NCI-H2029 treated with DMSO at 0.1 percent for 48 hours (cell line): Measurements from ENCODE around the gene SHISA5.
"Not testable (repeated sequence)": the region's sequence is repeated elsewhere in the genome, so short reads cannot be mapped to it uniquely, and the experiment has no call there.

Source experiments
- DNase-seq: peaks from one replicate; lab custom pipeline; 2025; lab: John Stamatoyannopoulos, UW

SHISA5 gene

DNA sequence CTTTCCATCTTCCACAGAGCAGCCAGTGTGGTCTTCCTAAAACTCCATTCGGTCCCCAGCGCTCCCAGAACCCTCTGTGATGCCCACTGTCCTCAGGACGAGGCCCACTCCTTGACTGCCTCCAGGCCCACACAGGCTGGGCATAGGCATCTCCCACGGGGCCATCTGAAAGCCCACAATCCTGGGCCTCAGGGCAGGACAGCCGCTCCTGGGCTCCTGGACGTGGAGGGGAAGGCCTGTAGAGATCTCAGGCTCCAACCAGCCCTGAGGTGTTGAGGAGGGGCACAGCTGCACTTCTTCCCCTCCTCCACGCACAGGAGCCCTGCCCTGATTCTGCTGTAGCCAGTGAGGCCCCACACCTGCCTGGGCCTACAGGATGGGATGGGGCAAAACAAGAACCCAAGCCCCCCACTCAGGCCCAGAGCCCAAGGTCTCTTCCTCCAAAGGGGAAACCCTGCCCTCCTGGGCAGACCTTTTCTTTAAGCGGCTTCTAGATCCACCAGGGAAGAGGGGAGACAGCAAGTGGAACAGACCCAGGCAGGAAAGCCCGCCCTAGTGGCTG lies 25.9 kb downstream of the SHISA5 start:
- no peak for DNase-seq

- DNase-seq = no peak
These were observed 27.4 kb downstream of the SHISA5 start for GRCh38 chr3:48476426-48477053.

- no peak for DNase-seq
These were observed 28.8 kb downstream of the SHISA5 start for GRCh38 chr3:48475188-48475587.

- DNase-seq = no peak
These were observed 29.4 kb downstream of the SHISA5 start for GRCh38 chr3:48474619-48475018.

DNA sequence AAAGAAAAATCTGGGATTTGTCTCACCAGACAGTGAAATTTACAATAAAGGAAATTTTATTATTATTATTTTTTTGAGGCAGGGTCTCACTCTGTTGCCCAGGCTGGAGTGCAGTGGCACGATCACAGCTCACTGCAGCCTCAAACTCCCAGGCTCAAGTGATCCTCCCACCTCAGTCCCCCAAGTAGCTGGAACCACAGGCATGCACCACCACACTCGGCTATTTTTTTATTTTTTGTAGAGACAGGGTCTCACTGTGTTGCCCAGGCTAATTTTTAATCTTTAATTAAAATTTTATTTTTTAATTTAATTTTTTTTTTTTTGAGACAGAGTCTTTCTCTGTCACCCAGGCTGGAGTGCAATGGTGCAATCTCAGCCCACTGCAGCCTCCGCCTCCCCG lies 29.9 kb downstream of the SHISA5 start:
- DNase-seq = not testable (repeated sequence)

GRCh38 chr3:48473617-48473952 lies 30.4 kb downstream of the SHISA5 start:
- no peak for DNase-seq

DNA sequence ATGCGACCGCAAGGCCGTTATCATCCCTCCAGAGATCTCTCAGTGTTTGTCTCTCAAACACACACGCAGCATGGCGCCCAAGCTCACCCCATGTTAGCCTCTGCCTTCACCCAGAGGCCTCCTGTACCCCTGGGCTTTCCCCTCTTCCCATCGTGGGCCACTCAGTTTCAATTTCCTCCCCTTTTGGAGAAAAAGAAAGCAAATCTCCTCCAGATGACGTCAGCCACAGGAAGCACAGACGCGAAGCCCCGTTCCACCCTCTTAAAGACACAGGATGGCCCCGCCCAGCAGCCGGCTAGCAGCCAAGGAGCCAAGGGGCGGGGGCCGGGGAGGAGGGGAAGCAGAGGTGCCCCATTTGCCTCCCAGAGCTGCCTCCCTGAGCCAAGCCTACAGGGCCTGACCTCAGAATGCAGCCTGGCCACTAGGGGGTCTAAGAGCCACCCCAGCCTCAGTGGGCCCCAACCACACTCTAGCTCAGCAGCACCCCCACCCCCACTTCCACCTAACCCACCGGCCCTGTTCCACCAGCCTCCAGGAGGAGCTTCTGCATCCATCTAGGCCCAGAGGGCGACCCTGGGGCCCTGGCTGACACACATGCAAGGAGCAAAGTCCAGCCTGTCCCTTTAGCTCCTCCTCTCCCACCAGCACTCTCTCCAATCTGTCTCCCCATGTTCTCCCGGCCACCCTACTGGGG lies 30.9 kb downstream of the SHISA5 start:
- peak; percentile 58 for DNase-seq

DNA sequence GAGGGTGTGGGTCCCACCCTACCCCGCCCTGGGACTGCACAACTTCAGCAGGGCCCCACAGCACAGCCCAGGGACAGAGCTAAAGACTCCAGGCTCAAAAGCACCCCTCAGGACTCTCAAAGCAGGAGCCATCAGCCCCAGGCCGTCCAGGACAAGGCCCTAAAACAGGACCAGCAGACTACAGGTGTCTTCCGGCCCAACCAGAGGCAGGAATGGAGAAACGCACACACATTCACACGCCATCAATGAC lies 31.4 kb downstream of the SHISA5 start:
- DNase-seq = no peak

GRCh38 chr3:48470286-48470685 lies 33.7 kb downstream of the SHISA5 start:
- DNase-seq = no peak

- no peak for DNase-seq
These were observed 34.7 kb downstream of the SHISA5 start for GRCh38 chr3:48469046-48469915.

DNA sequence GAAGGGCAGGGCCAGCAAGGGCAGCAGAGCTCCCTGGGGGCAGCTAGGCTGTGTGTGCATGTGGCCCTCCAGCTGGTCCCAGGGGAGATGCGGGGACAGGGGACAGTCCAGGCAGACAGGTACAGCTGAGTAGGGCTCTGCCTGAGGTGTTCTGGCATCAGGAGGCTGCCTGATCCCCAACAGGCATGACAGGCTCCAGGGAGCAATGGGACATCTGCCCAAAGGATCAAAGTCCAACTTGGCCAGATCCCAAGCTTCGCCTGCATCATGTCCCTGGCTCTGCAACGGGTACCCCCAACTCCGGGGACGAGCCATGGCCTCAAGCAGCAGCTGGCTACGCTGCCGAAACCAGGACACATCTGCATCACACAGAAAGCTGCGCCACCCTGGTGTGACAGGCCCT lies 35.6 kb downstream of the SHISA5 start:
- DNase-seq = no peak

DNA sequence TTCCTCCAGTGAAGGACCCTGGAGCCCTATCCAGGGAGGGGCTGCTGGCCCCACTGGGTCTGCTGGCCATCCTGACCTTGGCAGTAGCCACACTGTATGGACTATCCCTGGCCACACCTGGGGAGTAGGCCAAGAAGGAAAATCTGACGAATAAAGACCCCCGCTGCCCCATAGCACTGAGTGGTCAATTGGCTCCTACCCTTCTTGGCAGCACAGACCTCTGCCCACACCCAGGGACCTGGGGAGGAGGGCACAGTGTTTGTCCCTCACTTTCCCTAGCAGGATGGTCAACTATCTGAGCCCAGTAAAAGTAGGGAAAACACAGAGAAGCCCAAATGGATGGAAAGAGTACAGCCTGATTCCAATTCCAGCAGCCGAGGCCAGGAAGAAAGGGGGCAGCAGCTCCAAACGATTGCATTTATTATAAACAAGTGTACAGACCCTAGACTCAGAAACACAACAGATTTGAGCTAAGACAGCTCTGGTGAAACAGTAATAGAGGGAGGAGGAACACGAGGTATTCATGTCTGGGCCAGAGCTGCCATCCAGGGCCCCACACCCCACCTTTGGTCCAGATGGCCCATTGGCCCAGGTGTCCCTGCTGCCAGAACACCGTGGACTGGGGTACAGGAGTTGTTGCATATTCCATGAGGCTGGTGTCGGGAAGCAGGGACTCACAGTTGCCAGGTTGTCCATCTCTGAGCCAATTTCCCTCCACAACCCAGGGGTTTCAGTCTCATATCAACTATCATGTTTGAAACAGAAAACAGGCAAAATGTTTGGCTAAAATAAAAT lies 36.3 kb downstream of the SHISA5 start:
- DNase-seq = no peak

DNA sequence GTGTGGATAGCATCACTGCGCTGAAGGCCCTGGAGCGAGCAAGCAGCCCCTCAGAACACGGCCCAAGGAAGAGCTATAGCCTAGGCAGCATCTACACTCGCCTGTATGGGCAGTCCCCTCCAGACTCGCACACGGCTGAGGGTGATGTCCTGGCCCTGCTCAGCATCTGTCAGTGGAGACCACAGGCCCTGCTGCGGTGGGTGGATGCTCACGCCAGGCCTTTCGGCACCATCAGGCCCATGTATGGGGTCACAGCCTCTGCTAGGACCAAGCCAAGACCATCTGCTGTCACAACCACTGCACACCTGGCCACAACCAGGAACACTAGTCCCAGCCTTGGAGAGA lies 36.9 kb downstream of the SHISA5 start:
- DNase-seq = no peak

DNA sequence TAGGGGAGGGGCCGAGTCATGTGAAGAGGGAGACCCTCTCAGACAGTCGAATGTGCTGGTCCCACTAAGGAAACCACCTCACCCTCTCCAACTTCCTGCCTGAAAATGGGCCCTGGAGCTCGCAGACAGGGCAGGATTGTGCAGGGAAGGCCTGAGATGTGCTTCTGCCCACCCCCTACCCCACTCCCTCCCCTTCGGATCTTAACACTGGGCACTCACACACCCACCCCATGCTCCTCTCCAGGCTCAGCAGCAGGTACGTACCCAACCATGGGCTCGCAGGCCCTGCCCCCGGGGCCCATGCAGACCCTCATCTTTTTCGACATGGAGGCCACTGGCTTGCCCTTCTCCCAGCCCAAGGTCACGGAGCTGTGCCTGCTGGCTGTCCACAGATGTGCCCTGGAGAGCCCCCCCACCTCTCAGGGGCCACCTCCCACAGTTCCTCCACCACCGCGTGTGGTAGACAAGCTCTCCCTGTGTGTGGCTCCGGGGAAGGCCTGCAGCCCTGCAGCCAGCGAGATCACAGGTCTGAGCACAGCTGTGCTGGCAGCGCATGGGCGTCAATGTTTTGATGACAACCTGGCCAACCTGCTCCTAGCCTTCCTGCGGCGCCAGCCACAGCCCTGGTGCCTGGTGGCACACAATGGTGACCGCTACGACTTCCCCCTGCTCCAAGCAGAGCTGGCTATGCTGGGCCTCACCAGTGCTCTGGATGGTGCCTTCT lies 37.4 kb downstream of the SHISA5 start:
- DNase-seq = no peak

- peak; percentile 82 for DNase-seq
These were observed 38.2 kb downstream of the SHISA5 start for GRCh38 chr3:48465531-48466378.

GRCh38 chr3:48465237-48465530 lies 38.8 kb downstream of the SHISA5 start:
- DNase-seq = no peak

DNA sequence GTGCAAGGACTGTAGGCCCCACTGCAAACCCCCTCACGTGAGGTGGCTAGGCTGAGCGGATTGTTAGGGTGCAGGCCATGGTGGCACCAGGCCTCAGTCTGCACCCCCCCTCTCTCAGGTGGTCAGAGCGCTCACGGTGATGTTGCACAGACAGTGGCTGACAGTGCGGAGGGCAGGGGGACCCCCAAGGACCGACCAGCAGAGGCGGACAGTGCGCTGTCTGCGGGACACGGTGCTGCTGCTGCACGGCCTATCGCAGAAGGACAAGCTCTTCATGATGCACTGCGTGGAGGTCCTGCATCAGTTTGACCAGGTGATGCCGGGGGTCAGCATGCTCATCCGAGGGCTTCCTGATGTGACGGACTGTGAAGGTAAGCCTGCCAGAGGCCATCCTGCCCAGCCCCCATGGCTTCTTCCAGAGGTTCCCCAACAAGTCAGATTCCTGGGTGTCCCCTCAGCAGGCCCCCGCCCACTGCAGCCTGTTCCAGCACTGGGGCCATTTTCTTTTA lies 39.2 kb downstream of the SHISA5 start:
- DNase-seq = no peak

- DNase-seq = no peak
These were observed 40.3 kb downstream of the SHISA5 start for GRCh38 chr3:48463703-48464102.

DNA sequence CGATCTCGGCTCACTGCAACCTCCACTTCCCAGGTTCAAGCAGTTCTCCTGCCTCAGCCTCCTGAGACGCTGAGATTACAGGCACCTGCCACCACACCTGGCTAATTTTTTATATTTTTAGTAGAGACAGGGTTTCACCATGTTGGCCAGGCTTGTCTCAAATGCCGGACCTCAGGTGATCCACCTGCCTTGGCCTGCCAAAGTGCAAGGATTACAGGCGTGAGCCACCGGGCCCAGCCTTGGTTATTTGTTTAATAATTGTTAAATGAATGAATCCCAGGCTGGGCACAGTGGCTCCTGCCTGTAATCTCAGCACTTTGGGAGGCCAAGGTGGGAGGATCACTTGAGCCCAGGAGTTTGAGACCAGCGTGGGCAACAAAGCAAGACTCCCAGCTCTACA lies 42.2 kb downstream of the SHISA5 start:
- not testable (repeated sequence) for DNase-seq

DNA sequence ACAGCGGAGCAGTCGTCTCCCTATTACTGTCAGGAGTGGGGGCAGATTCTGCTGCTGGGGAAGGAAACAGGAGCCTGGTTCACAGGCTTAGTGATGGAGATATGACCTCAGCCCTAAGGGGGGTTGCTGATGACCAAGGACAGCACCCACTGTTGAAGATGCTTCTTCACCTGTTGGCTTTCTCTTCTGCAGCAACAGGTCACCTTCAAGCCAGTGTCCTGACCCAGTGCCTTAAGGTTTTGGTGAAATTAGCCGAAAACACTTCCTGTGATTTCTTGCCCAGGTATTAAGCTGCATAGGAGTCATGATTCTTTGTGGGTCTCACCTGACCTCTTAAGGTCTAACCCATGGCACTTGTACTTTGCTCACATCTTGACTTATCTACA lies 43.5 kb downstream of the SHISA5 start:
- no peak for DNase-seq
